ENCODE results near the gene ALKBH8. TPM values are rescaled to one million over a fixed set of nuclear protein-coding genes. Genes with fewer than 3 reads are reported as not detected.
"Not testable (repeated sequence)": the region's sequence is repeated elsewhere in the genome, so short reads cannot be mapped to it uniquely, and the experiment has no call there.

Gene ALKBH8
- total RNA-seq, 2 experiments from 2014 or later, result 8.3 to 8.9 TPM

DNA sequence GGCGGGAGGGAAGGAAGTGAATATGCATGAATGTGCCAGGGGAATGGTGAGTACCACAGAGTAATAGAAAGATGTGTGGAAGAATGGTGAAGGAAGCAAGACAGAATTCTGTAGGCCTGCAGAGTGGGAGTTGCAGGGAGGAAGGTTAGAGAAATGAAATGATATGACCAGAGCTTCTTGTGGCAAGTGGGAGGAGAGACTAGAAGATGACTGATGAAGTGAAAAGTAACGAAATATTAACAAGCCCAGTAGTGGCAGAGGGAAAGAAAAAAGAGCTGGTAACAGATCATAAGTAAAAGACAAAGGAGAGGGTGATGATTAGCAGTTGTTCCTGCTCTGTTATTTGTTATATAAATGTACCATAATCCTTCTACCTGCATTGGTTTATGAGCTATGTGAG lies 1.0 kb upstream of the ALKBH8 start:
- Mint-ChIP-seq H3K36me3 (ENCODE audit: low read depth) (peaks cover 2% of the 10 kb centered on the region), H3K4me1 (peaks cover 50% of the 10 kb centered on the region), H3K4me3 (peak overlapping the region; percentile 86), H3K9me3 (no peaks in the 10 kb centered on the region), H3K27me3 (no peaks in the 10 kb centered on the region), H3K27ac (peak overlapping the region; percentile 95)
- DNase-seq, result no peak
- ChIA-PET CTCF (interaction anchor here (0.7 to 1.3 kb wide), 4 partner anchors 17 to 205 kb away, joined by 3 to 4 read pairs (median 3); no protein-coding TSS in a partner anchor), POLR2A (no interaction called here)

DNA sequence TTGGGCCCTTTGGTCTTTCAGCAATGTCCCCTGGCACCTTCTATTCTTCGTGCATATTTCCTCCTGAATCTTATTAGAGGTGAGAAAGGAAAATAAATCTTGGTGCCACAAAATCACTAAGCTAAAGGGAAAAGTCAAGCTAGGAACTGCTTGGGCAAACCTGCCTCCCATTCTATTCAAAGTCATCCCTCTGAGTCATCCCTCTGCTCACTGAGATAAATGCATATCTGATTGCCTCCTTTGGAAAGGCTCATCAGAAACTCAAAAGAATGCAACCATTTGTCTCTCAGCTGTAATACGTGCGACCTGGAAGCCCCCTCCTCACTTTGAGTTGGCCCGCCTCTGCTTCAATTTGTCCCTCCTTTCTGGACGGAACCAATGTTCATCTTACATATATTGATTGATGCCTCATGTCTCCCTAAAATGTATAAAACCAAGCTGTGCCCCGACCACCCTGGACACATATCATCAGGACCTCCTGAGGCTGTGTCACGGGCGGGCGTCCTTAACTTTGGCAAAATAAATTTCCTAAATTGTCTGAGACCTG lies 493 bp upstream of the ALKBH8 start:
- H3K4me1 Mint-ChIP-seq, result peaks cover 54% of the 10 kb centered on the region
- DNase-seq; H3K36me3 Mint-ChIP-seq (ENCODE audit: low read depth); POLR2A ChIA-PET; H3K27me3 Mint-ChIP-seq; H3K9me3 Mint-ChIP-seq: not testable (repeated sequence)
- CTCF ChIA-PET, result interaction anchor here (0.6 to 1.3 kb wide), 5 partner anchors 18 to 206 kb away, joined by 3 to 4 read pairs (median 3); no protein-coding TSS in a partner anchor
- H3K4me3 Mint-ChIP-seq, result peak overlapping the region; percentile 86
- peak overlapping the region; percentile 95 for H3K27ac Mint-ChIP-seq

DNA sequence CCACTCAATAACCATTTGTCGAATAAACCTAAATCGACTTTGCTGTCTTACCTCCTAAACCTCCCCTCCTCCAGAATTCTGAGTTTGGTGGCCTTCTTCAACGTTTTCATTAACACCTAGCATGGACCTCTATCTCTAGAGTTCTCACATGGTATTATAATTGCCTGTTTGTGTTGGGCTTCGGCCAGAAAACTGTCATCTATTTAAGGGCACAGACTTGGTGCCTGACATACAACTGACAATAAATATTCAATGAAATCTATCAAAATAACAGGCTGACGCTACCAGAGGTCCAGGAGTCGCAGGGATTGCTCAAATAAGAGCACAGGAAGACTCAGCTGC lies 687 bp downstream of the ALKBH8 start:
- H3K4me3 Mint-ChIP-seq, result peak overlapping the region; percentile 86
- no peak for DNase-seq
- H3K27me3 Mint-ChIP-seq, result no peaks in the 10 kb centered on the region
- H3K4me1 Mint-ChIP-seq, result peaks cover 55% of the 10 kb centered on the region
- H3K9me3 Mint-ChIP-seq, result no peaks in the 10 kb centered on the region
- H3K36me3 Mint-ChIP-seq (ENCODE audit: low read depth), result peaks cover 2% of the 10 kb centered on the region
- H3K27ac Mint-ChIP-seq, result peak overlapping the region; percentile 95
- ChIA-PET CTCF (interaction anchor here (0.8 to 2.2 kb wide), 3 partner anchors 17 to 125 kb away, joined by 3 to 5 read pairs (median 4); partner anchors contain the start of gene ELMOD1), POLR2A (no interaction called here)

DNA sequence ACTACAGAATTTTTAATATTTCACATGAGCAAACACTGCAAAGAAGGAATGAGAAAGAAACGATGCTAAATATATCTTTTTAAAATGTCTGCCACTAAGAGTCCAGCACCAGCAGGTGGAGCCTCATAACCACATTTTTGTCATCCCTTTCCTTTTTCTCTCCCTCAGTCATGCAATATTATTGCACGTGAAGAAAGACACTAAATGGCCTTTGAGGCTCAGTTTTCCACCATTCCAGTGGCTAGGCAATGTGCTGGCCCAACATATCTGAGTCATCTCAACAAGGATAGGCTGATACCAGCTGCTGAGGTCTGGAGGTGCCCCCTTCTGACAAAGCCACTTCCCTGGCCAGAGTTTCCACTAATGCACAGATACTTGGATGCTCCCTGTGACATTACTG lies 1.8 kb downstream of the ALKBH8 start:
- peak overlapping the region; percentile 24 for H3K4me3 Mint-ChIP-seq
- POLR2A ChIA-PET, result no interaction called here
- peak overlapping the region; percentile 65 for H3K27ac Mint-ChIP-seq
- peaks cover 55% of the 10 kb centered on the region for H3K4me1 Mint-ChIP-seq
- peak; percentile 59 for DNase-seq
- no peaks in the 10 kb centered on the region for H3K9me3 Mint-ChIP-seq
- peaks cover 7% of the 10 kb centered on the region for H3K36me3 Mint-ChIP-seq (ENCODE audit: low read depth)
- no peaks in the 10 kb centered on the region for H3K27me3 Mint-ChIP-seq
- CTCF ChIA-PET, result interaction anchor here (0.6 to 2.2 kb wide), 8 partner anchors 8 to 1088 kb away, joined by 3 to 9 read pairs (median 6); no protein-coding TSS in a partner anchor

DNA sequence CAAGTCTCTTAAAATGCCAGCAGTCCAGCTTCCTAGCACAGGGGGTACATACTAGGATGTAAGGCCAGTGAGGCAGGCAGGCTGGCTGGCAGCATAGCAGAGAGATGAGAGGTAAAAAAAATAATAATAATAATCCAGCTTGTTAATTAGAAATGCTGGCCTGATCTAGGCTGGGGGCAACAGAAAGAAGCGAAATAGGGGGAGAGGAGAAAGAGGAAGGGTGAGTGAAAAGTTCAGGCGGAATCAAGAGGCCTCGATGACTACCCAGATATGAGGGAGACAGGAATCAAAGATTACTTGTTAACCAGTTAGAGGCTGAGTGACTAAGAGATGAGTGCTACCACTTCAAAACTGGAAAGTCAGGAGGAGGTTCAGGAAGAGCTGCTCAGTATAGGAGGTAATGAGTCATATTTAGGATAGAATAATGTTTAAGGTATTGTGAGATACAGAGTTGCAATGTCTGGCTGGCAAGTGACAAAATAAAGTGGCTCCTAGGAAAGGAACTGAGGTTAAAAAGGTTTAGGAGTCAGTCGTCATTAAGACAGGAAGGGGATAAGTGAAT lies 2.8 kb downstream of the ALKBH8 start:
- H3K27ac Mint-ChIP-seq, result peak overlapping the region; percentile 76
- POLR2A ChIA-PET, result no interaction called here
- CTCF ChIA-PET, result interaction anchor here (0.6 to 2.2 kb wide), 9 partner anchors 9 to 293 kb away, joined by 3 to 9 read pairs (median 5); no protein-coding TSS in a partner anchor
- no peaks in the 10 kb centered on the region for H3K27me3 Mint-ChIP-seq
- DNase-seq, result no peak
- peaks cover 52% of the 10 kb centered on the region for H3K4me1 Mint-ChIP-seq
- H3K4me3 Mint-ChIP-seq, result no peak overlapping the region
- peaks cover 7% of the 10 kb centered on the region for H3K36me3 Mint-ChIP-seq (ENCODE audit: low read depth)
- H3K9me3 Mint-ChIP-seq, result no peaks in the 10 kb centered on the region

DNA sequence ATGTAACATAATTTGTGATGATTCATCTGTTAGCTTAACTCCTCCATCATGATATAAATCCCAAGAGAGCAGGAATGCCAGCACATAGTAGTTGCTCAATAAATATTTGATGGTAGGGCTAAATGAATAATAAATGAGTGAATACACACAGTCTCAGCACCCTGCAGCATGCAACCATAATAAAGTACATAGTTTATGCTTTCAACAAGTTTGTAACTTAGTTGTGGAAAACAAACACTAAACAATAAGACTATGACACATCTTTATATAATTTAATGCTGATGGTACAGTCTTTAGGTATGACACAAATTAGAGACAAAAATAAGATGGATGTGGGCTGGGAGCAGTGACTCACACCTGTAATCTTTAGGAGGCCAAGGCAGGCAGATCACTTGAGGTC lies 3.8 kb downstream of the ALKBH8 start:
- no peaks in the 10 kb centered on the region for H3K9me3 Mint-ChIP-seq
- no peak for DNase-seq
- H3K4me1 Mint-ChIP-seq, result peaks cover 49% of the 10 kb centered on the region
- H3K36me3 Mint-ChIP-seq (ENCODE audit: low read depth), result peaks cover 7% of the 10 kb centered on the region
- H3K27ac Mint-ChIP-seq, result no peak overlapping the region
- H3K4me3 Mint-ChIP-seq, result no peak overlapping the region
- CTCF ChIA-PET, result no interaction called here
- no peaks in the 10 kb centered on the region for H3K27me3 Mint-ChIP-seq
- POLR2A ChIA-PET, result no interaction called here

DNA sequence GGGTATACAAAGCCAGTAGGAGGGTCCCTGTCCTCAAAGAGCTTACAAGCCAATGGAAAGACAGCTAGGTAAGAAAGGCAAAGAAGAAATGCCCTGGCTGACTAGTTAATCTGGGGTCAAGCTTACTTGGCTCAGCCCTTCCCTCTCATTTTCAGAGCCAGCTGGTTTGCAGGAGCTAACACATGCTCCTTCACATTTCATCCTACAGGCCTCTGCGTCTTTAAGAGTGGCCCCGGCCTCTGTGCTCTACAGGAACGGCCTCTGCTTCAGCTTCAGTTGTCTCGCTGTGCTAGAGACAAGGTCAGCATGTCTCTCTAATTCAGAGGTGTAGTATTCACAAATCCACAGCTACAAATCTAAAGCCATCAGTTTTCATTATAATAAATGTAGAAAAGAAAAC lies 15.2 kb downstream of the ALKBH8 start:
- Mint-ChIP-seq H3K27ac (no peak overlapping the region), H3K4me3 (no peak overlapping the region), H3K4me1 (no peaks in the 10 kb centered on the region), H3K27me3 (no peaks in the 10 kb centered on the region), H3K36me3 (ENCODE audit: low read depth) (peaks cover 14% of the 10 kb centered on the region), H3K9me3 (no peaks in the 10 kb centered on the region)
- ChIA-PET POLR2A (no interaction called here), CTCF (interaction anchor here (0.7 to 2.1 kb wide), 3 partner anchors 10 to 209 kb away, joined by 3 to 9 read pairs (median 4); no protein-coding TSS in a partner anchor)
- no peak for DNase-seq

DNA sequence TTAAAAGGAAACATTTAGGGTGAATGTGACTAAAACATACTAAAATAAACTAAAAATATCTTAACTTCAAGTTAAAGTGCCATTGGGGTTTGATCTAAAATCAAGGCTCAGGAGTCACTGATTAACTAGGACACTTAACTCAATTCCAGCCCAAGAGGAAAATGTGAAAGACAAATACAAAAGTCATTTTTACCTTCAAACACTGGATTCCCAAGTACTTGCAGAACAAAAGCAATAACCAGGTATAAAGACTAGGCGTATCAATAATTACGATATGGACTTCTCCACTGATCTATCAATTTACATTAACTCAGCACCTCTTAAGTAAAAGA lies 15.6 kb downstream of the ALKBH8 start:
- peaks cover 15% of the 10 kb centered on the region for H3K36me3 Mint-ChIP-seq (ENCODE audit: low read depth)
- ChIA-PET POLR2A (no interaction called here), CTCF (interaction anchor here (0.9 to 2.1 kb wide), 4 partner anchors 9 to 139 kb away, joined by 4 to 10 read pairs (median 7); no protein-coding TSS in a partner anchor)
- H3K27me3 Mint-ChIP-seq, result no peaks in the 10 kb centered on the region
- no peak for DNase-seq
- H3K4me1 Mint-ChIP-seq, result no peaks in the 10 kb centered on the region
- no peak overlapping the region for H3K4me3 Mint-ChIP-seq
- H3K27ac Mint-ChIP-seq, result no peak overlapping the region
- no peaks in the 10 kb centered on the region for H3K9me3 Mint-ChIP-seq

DNA sequence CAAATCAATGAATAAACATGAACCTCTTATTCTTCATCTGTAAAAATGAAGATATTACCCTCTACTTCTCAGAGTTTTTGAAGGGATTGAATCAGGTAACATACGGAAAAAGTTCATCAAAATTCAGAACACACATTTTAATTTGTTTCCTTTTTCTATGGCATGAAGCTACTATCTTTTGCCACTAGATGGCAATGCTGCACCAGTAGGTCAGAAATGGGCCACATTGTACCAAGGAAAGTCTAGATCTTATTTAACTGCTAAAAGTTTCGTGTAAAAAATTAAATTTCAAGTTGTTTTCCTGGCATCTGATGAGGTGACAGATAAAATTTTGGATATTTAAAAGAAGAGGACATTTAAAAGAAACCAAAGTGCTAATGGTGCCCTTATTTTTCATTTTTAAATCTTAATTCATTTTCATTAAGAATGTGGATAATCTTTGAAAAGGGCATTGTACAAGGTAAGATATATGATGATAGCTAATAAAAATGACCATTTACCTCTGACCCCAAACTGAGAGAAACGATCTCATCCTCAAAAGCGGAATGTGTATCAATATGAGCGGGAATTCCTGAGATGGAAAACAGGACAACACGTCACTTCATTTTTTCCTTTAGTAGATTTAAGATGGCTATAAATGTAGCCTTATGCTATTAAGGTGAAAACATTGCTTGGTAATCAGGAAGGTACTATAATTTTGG lies 16.1 kb downstream of the ALKBH8 start:
- ChIA-PET CTCF (interaction anchor here (1.1 to 2.1 kb wide), 5 partner anchors 9 to 140 kb away, joined by 3 to 10 read pairs (median 5); no protein-coding TSS in a partner anchor), POLR2A (no interaction called here)
- Mint-ChIP-seq H3K27ac (no peak overlapping the region), H3K4me1 (no peaks in the 10 kb centered on the region), H3K36me3 (ENCODE audit: low read depth) (peaks cover 15% of the 10 kb centered on the region), H3K9me3 (no peaks in the 10 kb centered on the region), H3K4me3 (no peak overlapping the region), H3K27me3 (no peaks in the 10 kb centered on the region)
- DNase-seq, result peak; percentile 44

DNA sequence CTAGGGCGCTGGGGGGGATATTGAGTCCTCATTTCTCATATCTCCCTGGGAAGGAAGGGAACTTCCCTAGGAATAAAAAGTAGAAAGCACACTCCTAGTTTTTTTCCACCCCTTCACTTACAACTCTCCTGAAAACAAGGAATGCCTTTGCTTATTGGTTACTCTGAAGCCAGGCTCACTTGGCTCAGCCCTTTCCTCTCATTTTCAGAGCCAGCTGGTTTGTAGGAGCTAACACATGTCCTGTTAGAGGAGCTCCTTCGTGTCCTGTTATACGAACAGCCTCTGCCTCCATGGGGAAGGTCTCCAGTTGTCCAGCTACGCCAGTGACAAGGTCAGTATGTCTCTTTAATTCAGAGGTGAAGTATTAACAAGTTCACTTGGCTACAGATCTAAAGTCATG lies 17.6 kb downstream of the ALKBH8 start:
- H3K4me1 Mint-ChIP-seq, result no peaks in the 10 kb centered on the region
- H3K9me3 Mint-ChIP-seq, result no peaks in the 10 kb centered on the region
- H3K4me3 Mint-ChIP-seq, result no peak overlapping the region
- H3K27ac Mint-ChIP-seq, result no peak overlapping the region
- CTCF ChIA-PET, result interaction anchor here (0.6 to 1.4 kb wide), 3 partner anchors 16 to 153 kb away, joined by 3 to 5 read pairs (median 4); no protein-coding TSS in a partner anchor
- POLR2A ChIA-PET, result no interaction called here
- H3K27me3 Mint-ChIP-seq, result no peaks in the 10 kb centered on the region
- DNase-seq, result no peak
- peaks cover 6% of the 10 kb centered on the region for H3K36me3 Mint-ChIP-seq (ENCODE audit: low read depth)

DNA sequence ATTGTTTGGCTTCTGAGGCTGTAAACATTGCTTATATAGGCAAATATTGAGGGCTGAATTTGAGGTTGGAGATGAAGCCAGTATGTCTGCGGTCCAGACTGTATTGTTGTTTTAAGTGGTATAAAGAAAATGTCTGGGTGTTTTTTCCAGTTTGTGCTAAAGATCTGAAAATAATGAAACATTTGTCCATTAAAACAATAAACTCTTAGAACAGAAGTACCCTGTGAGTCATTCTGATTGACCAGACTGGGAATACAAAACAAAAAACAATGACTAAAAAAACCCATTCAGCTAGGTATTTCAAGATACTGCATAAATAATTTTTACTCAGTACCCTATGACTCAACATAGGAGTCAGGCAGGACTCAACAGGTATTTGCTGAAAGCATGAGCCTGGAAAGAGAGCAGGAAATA lies 20.4 kb downstream of the ALKBH8 start:
- no peak for DNase-seq
- no peak overlapping the region for H3K27ac Mint-ChIP-seq
- H3K9me3 Mint-ChIP-seq, result no peaks in the 10 kb centered on the region
- ChIA-PET CTCF (no interaction called here), POLR2A (no interaction called here)
- no peaks in the 10 kb centered on the region for H3K27me3 Mint-ChIP-seq
- H3K4me3 Mint-ChIP-seq, result no peak overlapping the region
- no peaks in the 10 kb centered on the region for H3K4me1 Mint-ChIP-seq
- peaks cover 2% of the 10 kb centered on the region for H3K36me3 Mint-ChIP-seq (ENCODE audit: low read depth)

DNA sequence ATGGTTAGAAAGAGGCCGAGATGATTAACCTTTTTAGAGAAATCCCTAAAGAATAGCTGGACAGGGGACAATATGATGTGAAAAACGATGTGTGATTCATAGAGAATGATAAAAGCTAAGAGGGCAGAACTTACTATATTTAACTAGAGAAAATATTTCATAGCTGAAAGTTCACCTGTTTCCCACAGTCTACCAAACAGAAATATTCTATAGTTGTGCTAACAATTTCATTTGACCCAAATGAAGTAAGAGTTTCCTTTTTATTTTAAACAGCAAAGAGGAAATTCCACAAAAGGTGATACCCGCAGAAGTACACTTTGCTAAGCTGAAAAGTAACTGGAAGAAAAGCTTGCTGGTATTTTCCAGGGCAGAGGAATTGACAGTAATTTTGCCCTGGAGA lies 26.7 kb downstream of the ALKBH8 start:
- H3K27ac Mint-ChIP-seq, result no peak overlapping the region
- CTCF ChIA-PET, result interaction anchor here (1.2 kb wide), 1 partner anchor 34 kb away, joined by 3 read pairs; no protein-coding TSS in a partner anchor
- H3K4me1 Mint-ChIP-seq, result no peaks in the 10 kb centered on the region
- H3K27me3 Mint-ChIP-seq, result no peaks in the 10 kb centered on the region
- POLR2A ChIA-PET, result no interaction called here
- H3K36me3 Mint-ChIP-seq (ENCODE audit: low read depth), result peaks cover 25% of the 10 kb centered on the region
- no peaks in the 10 kb centered on the region for H3K9me3 Mint-ChIP-seq
- no peak for DNase-seq
- H3K4me3 Mint-ChIP-seq, result no peak overlapping the region

DNA sequence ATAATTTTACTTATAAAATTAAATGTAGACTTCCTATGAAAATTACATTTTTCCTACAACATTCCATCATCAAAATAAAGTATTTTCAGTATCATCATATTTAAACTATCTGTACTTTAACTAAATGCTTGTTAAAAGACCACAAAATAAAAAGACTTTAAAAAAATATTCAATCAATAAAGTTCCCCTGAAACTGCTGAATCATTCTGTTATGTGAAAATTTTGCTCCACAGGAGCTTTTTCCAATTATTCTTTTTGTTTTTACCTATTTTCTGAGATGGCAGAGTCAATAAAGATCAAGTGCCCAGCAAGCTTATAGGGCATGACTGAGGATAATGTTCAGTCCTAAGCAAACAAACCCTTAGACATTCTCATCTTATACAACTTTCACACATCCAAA lies 27.3 kb downstream of the ALKBH8 start:
- H3K27me3 Mint-ChIP-seq, result no peaks in the 10 kb centered on the region
- H3K4me1 Mint-ChIP-seq, result no peaks in the 10 kb centered on the region
- POLR2A ChIA-PET, result no interaction called here
- CTCF ChIA-PET, result interaction anchor here (1.2 kb wide), 1 partner anchor 33 kb away, joined by 3 read pairs; no protein-coding TSS in a partner anchor
- H3K36me3 Mint-ChIP-seq (ENCODE audit: low read depth), result peaks cover 25% of the 10 kb centered on the region
- no peaks in the 10 kb centered on the region for H3K9me3 Mint-ChIP-seq
- no peak overlapping the region for H3K4me3 Mint-ChIP-seq
- no peak overlapping the region for H3K27ac Mint-ChIP-seq
- no peak for DNase-seq
